ENCODE results near the gene AUNIP. TPM values are rescaled to one million over a fixed set of nuclear protein-coding genes. Genes with fewer than 3 reads are reported as not detected.
A peak's percentile ranks its signal among the peaks of the same experiment; 100 is the strongest.

AUNIP gene
- total RNA-seq, 1 experiment from 2014 or later, result 16.8 TPM

GRCh38 chr1:25854554-25854953 lies 4.7 kb downstream of the AUNIP start:
- POLR2A ChIA-PET, result no interaction called here
- H3K36me3 Mint-ChIP-seq (ENCODE audit: insufficient read depth, unreplicated experiment), result peaks cover 19% of the 10 kb centered on the region

DNA sequence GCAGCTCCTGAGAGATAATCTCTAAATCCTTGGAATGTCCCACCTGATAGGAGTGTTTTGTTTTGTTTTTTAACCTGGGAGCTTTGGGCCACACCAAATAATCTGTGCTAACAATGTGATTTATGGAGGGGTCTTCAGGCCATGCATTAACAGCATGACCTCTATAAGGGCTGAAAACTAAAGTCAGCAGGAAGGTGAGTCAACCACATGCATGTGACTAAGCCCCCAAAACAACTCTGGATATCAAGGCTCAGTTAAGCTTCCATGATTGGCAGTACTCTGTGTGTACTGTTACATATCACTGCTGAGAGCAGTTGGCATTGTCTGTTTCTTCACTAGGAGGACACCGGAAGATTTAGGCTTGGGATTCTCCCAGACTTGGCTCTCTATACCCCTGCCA lies 10.7 kb downstream of the AUNIP start:
- CTCF ChIA-PET, result interaction anchor here (0.6 to 1.2 kb wide), 4 partner anchors 18 to 231 kb away, joined by 3 to 17 read pairs (median 6); partner anchors contain the start of gene PAFAH2
- no peaks in the 10 kb centered on the region for H3K9me3 ChIP-seq
- Mint-ChIP-seq H3K4me1 (ENCODE audit: low read depth, unreplicated experiment) (peaks cover 18% of the 10 kb centered on the region), H3K9me3 (ENCODE audit: unreplicated experiment) (no peaks in the 10 kb centered on the region), H3K36me3 (ENCODE audit: insufficient read depth, unreplicated experiment) (peaks cover 4% of the 10 kb centered on the region), H3K4me3 (ENCODE audit: unreplicated experiment) (no peak overlapping the region), H3K27ac (ENCODE audit: unreplicated experiment) (peak overlapping the region; percentile 46), H3K27me3 (ENCODE audit: insufficient read depth, unreplicated experiment) (no peaks in the 10 kb centered on the region)
- TF ChIP-seq, protein P1, sequence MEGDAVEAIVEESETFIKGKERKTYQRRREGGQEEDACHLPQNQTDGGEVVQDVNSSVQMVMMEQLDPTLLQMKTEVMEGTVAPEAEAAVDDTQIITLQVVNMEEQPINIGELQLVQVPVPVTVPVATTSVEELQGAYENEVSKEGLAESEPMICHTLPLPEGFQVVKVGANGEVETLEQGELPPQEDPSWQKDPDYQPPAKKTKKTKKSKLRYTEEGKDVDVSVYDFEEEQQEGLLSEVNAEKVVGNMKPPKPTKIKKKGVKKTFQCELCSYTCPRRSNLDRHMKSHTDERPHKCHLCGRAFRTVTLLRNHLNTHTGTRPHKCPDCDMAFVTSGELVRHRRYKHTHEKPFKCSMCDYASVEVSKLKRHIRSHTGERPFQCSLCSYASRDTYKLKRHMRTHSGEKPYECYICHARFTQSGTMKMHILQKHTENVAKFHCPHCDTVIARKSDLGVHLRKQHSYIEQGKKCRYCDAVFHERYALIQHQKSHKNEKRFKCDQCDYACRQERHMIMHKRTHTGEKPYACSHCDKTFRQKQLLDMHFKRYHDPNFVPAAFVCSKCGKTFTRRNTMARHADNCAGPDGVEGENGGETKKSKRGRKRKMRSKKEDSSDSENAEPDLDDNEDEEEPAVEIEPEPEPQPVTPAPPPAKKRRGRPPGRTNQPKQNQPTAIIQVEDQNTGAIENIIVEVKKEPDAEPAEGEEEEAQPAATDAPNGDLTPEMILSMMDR (IDR thresholded peaks at IDR 0.05; ENCODE audit: insufficient read depth in 1 of 2, low read depth in 1 of 2, low read length in 1 of 2, severe bottlenecking in 1 of 2, unreplicated experiment in 1 of 2), result no peak
- peaks cover 10% of the 10 kb centered on the region for H3K4me1 ChIP-seq
- DNase-seq, result peak in 1 of 2 experiments; percentile 30
- H3K4me3 ChIP-seq (ENCODE audit: low read depth, low read length), result no peak overlapping the region
- intact Hi-C loops (cut with micrococcal nuclease; ENCODE audit: unreplicated experiment), result no loop called here
- H3K36me3 ChIP-seq (ENCODE audit: control insufficient read depth, insufficient read depth, low read length), result no peaks in the 10 kb centered on the region
- no TSS peak for BruUV-seq (replicated peaks)
- H3K27me3 ChIP-seq (replicated peaks; ENCODE audit: control insufficient read depth, insufficient read depth, low read length), result no peaks in the 10 kb centered on the region
- POLR2A ChIA-PET, result interaction anchor here (0.6 kb wide), 1 partner anchor 428 kb away, joined by 3 read pairs; no protein-coding TSS in a partner anchor

More at GRCh38 chr1:25854554-25854953, 4.7 kb downstream of the AUNIP start:
- Mint-ChIP-seq H3K27me3 (ENCODE audit: insufficient read depth, unreplicated experiment) (no peaks in the 10 kb centered on the region), H3K27ac (ENCODE audit: unreplicated experiment) (no peak overlapping the region), H3K4me1 (ENCODE audit: low read depth, unreplicated experiment) (peaks cover 6% of the 10 kb centered on the region), H3K4me3 (ENCODE audit: unreplicated experiment) (no peak overlapping the region), H3K9me3 (ENCODE audit: unreplicated experiment) (no peaks in the 10 kb centered on the region)
- no peaks in the 10 kb centered on the region for H3K36me3 ChIP-seq (ENCODE audit: control insufficient read depth, insufficient read depth, low read length)
- BruUV-seq (replicated peaks), result no TSS peak
- DNase-seq, result no peak
- no peaks in the 10 kb centered on the region for H3K27me3 ChIP-seq (replicated peaks; ENCODE audit: control insufficient read depth, insufficient read depth, low read length)
- intact Hi-C loops (cut with micrococcal nuclease; ENCODE audit: unreplicated experiment), result no loop called here
- H3K4me1 ChIP-seq, result no peaks in the 10 kb centered on the region
- CTCF ChIA-PET, result no interaction called here
- TF ChIP-seq, protein P1 (IDR thresholded peaks at IDR 0.05; ENCODE audit: insufficient read depth in 1 of 2, low read depth in 1 of 2, low read length in 1 of 2, severe bottlenecking in 1 of 2, unreplicated experiment in 1 of 2), result no peak
- H3K4me3 ChIP-seq (ENCODE audit: low read depth, low read length), result no peak overlapping the region
- H3K9me3 ChIP-seq, result no peaks in the 10 kb centered on the region

DNA sequence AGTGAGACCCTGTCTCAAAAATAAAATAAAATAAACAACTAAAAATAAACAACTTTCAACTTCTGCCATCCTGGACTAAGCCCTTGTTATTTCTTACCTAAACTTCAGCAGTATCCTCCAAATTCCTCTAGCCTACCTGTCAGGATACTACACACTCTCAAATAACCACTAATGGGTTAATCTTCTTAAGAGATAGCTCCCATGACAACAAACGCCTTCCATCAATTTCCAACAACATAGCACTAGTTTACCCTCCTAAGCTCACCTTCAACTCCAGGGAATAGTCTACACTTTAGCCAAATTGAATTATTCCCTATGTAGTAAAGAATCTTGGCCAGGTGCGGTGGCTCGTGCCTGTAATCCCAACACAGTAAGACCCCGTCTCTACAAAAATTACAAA lies 11.3 kb downstream of the AUNIP start:
- H3K4me3 Mint-ChIP-seq (ENCODE audit: unreplicated experiment), result no peak overlapping the region
- DNase-seq, result no peak
- peak overlapping the region; percentile 46 for H3K27ac Mint-ChIP-seq (ENCODE audit: unreplicated experiment)
- H3K36me3 Mint-ChIP-seq (ENCODE audit: insufficient read depth, unreplicated experiment), result peaks cover 4% of the 10 kb centered on the region
- Histone ChIP-seq H3K36me3 (ENCODE audit: control insufficient read depth, insufficient read depth, low read length) (no peaks in the 10 kb centered on the region), H3K4me3 (ENCODE audit: low read depth, low read length) (no peak overlapping the region), H3K4me1 (peaks cover 10% of the 10 kb centered on the region), H3K9me3 (no peaks in the 10 kb centered on the region), H3K27me3 (replicated peaks; ENCODE audit: control insufficient read depth, insufficient read depth, low read length) (no peaks in the 10 kb centered on the region)
- no peaks in the 10 kb centered on the region for H3K27me3 Mint-ChIP-seq (ENCODE audit: insufficient read depth, unreplicated experiment)
- TF ChIP-seq, protein P1 (IDR thresholded peaks at IDR 0.05; ENCODE audit: insufficient read depth in 1 of 2, low read depth in 1 of 2, low read length in 1 of 2, severe bottlenecking in 1 of 2, unreplicated experiment in 1 of 2), result no peak
- no peaks in the 10 kb centered on the region for H3K9me3 Mint-ChIP-seq (ENCODE audit: unreplicated experiment)
- ChIA-PET CTCF (interaction anchor here (1.0 to 1.2 kb wide), 2 partner anchors 150 to 231 kb away, joined by 5 to 7 read pairs; partner anchors contain the start of gene PAFAH2), POLR2A (no interaction called here)
- intact Hi-C loops (cut with micrococcal nuclease; ENCODE audit: unreplicated experiment), result no loop called here
- peaks cover 18% of the 10 kb centered on the region for H3K4me1 Mint-ChIP-seq (ENCODE audit: low read depth, unreplicated experiment)
- no TSS peak for BruUV-seq (replicated peaks)
